HepG2 (cell line): Measurements from ENCODE around the gene HS3ST5. TPM values are rescaled to one million over a fixed set of nuclear protein-coding genes. Genes with fewer than 3 reads are reported as not detected.

Experiments used
- ATM ChIP-seq: fragments of 450-650 bp; IDR thresholded peaks from 2 replicates; pipeline ENCODE4 v1.7.1; 2017; ENCODE audit warnings: mild to moderate bottlenecking, borderline replicate concordance
- BATF2 ChIP-seq: sonication (generic); formaldehyde crosslinking; IDR thresholded peaks from 2 replicates; pipeline ENCODE4 v1.8.0; 2022; ENCODE audit warnings: mild to moderate bottlenecking, missing genetic modification reagents, moderate library complexity
- CHD4 ChIP-seq: fragments of 200-600 bp; sonication (generic); IDR thresholded peaks from 2 replicates; pipeline ENCODE4 v1.7.0; 2017; ENCODE audit warnings: mild to moderate bottlenecking, low read length, borderline replicate concordance
- ETS1 ChIP-seq: sonication (generic); formaldehyde crosslinking; IDR thresholded peaks from 2 replicates; pipeline ENCODE4 v1.4.0; 2020; ENCODE audit warnings: missing genetic modification reagents
- HOXA5 ChIP-seq: sonication (generic); formaldehyde crosslinking; IDR thresholded peaks from 2 replicates; pipeline ENCODE4 v1.4.0; 2020; ENCODE audit warnings: missing genetic modification reagents
- IKZF5 ChIP-seq: IDR thresholded peaks from 2 replicates; pipeline ENCODE4 v1.6.1; 2018; ENCODE audit warnings: missing genetic modification reagents, mild to moderate bottlenecking, missing compliant biosample characterization
- KAT2B ChIP-seq: fragments of 150-350 bp; IDR thresholded peaks from 2 replicates; pipeline ENCODE4 v1.6.1; 2014; ENCODE audit warnings: low read depth, low read length, borderline replicate concordance
- KLF6 ChIP-seq: IDR thresholded peaks from 2 replicates; pipeline ENCODE4 v1.8.0; 2016; ENCODE audit warnings: missing biosample characterization, missing genetic modification reagents
- MATR3 ChIP-seq: sonication (generic); formaldehyde crosslinking; IDR thresholded peaks from 2 replicates; pipeline ENCODE4 v1.4.0; 2020; ENCODE audit warnings: missing genetic modification reagents
- MBD4 ChIP-seq: IDR thresholded peaks from 2 replicates; pipeline ENCODE4 v1.6.1; 2012; ENCODE audit warnings: low read length, inconsistent platforms, borderline replicate concordance
- MLX ChIP-seq: IDR thresholded peaks from 2 replicates; pipeline ENCODE4 v1.6.1; 2016
- MYPOP ChIP-seq: sonication (generic); formaldehyde crosslinking; IDR thresholded peaks from 2 replicates; pipeline ENCODE4 v1.8.1; 2023; ENCODE audit warnings: mild to moderate bottlenecking, moderate library complexity, missing genetic modification reagents
- SAFB2 ChIP-seq: sonication (generic); formaldehyde crosslinking; IDR thresholded peaks from 2 replicates; pipeline ENCODE4 v1.5.1; 2020; ENCODE audit warnings: missing genetic modification reagents, low read depth, mild to moderate bottlenecking, borderline replicate concordance
- TBX3 ChIP-seq: fragments of 450-650 bp; IDR thresholded peaks from 2 replicates; pipeline ENCODE4 v1.6.1; 2017; ENCODE audit warnings: antibody characterized with exemption, mild to moderate bottlenecking, inconsistent platforms, borderline replicate concordance
- WIZ ChIP-seq: sonication (generic); formaldehyde crosslinking; IDR thresholded peaks from 2 replicates; pipeline ENCODE4 v1.5.1; 2020; ENCODE audit warnings: mild to moderate bottlenecking, missing genetic modification reagents
- ZBTB43 ChIP-seq: sonication (generic); formaldehyde crosslinking; conservative IDR thresholded peaks from 2 replicates; pipeline ENCODE4 v1.4.0; 2020; ENCODE audit warnings: missing genetic modification reagents
- ZNF12 ChIP-seq: sonication (generic); formaldehyde crosslinking; IDR thresholded peaks from 2 replicates; pipeline ENCODE4 v1.5.0; 2020; ENCODE audit warnings: missing genetic modification reagents
- ZNF124 ChIP-seq: sonication (generic); formaldehyde crosslinking; IDR thresholded peaks from 2 replicates; pipeline ENCODE4 v1.4.0; 2020; ENCODE audit warnings: missing genetic modification reagents
- ZNF468 ChIP-seq: sonication (generic); formaldehyde crosslinking; IDR thresholded peaks from 2 replicates; pipeline ENCODE4 v1.8.0; 2022; ENCODE audit warnings: mild to moderate bottlenecking, moderate library complexity, missing genetic modification reagents
- ZNF576 ChIP-seq: sonication (generic); formaldehyde crosslinking; IDR thresholded peaks from 2 replicates; pipeline ENCODE4 v1.4.0; 2020; ENCODE audit warnings: mild to moderate bottlenecking, missing genetic modification reagents
- ZNF713 ChIP-seq: sonication (generic); formaldehyde crosslinking; IDR thresholded peaks from 2 replicates; pipeline ENCODE4 v1.4.0; 2020; ENCODE audit warnings: mild to moderate bottlenecking, missing genetic modification reagents
- ZNF75D ChIP-seq: sonication (generic); formaldehyde crosslinking; IDR thresholded peaks from 2 replicates; pipeline ENCODE4 v1.8.1; 2023; ENCODE audit warnings: missing genetic modification reagents, mild to moderate bottlenecking, borderline replicate concordance
- polyA plus RNA-seq, 8 experiments: library from polyadenylated mRNA; depleted of rRNA in 3 of 8; stranded (reverse) in 7 of 8; unstranded in 1 of 8; fragments of >200 nt; fragmentation: Illumina TruSeq in 4 of 8; extraction: Trizol in 4 of 8; gene quantifications; 2 replicates each; pipeline versions ENCODE4 v1.2.1 to v1.2.3, GENCODE V29; 2011 to 2016; ENCODE audit warnings: low read depth in 4 of 8, missing spikeins in 1 of 8, mixed read lengths in 1 of 8; ENCODE audit not compliant: insufficient read depth in 1 of 8
- total RNA-seq, 5 experiments: library from RNA; depleted of rRNA; stranded (reverse); fragments of >200 nt; fragmentation: Illumina TruSeq; extraction: Trizol; gene quantifications; 2 replicates each; pipeline ENCODE4 v1.2.3, GENCODE V29; 2016; ENCODE audit warnings: low read depth in 1 of 5

HS3ST5 gene
- total and polyA plus RNA-seq, 2 of the 13 experiments (the other 11 are each of a cell fraction or from before 2014, with no cell fraction given) = 1.1 to 1.6 TPM

GRCh38 chr6:114342826-114343781 is at the start of gene HS3ST5 (continued):
- 0 out of 2 replicates have a peak, but pooled peaks have one; percentile 51 for TF ChIP-seq ZNF124 (CRISPR knock-in tag)
- TF ChIP-seq HOXA5 (CRISPR knock-in tag) = no peak
- 0 out of 2 replicates have a peak, but pooled peaks have one; percentile 34 for TF ChIP-seq IKZF5
- no peak for TF ChIP-seq ZNF468 (CRISPR knock-in tag)
- TF ChIP-seq ZNF12 (CRISPR knock-in tag) = no peak
- TF ChIP-seq MBD4 = no peak
- TF ChIP-seq ATM = no peak
- TF ChIP-seq KAT2B = no peak
- TF ChIP-seq WIZ (CRISPR knock-in tag) = no peak
- TF ChIP-seq MATR3 = no peak
- TF ChIP-seq BATF2 (CRISPR knock-in tag) = 0 out of 2 replicates have a peak, but pooled peaks have one; percentile 49
- TF ChIP-seq TBX3 = no peak
- TF ChIP-seq ZBTB43 (CRISPR knock-in tag) = 0 out of 2 replicates have a peak, but pooled peaks have one; percentile 38
- TF ChIP-seq ZNF75D = no peak
- TF ChIP-seq ZNF576 (CRISPR knock-in tag) = no peak
- no peak for TF ChIP-seq SAFB2 (CRISPR knock-in tag)
- TF ChIP-seq MLX (CRISPR knock-in tag) = no peak
- TF ChIP-seq CHD4 = no peak
- no peak for TF ChIP-seq KLF6 (CRISPR knock-in tag)
- TF ChIP-seq MYPOP (CRISPR knock-in tag) = 0 out of 2 replicates have a peak, but pooled peaks have one; percentile 42
- TF ChIP-seq ETS1 (CRISPR knock-in tag) = no peak
- 0 out of 2 replicates have a peak, but pooled peaks have one; percentile 35 for TF ChIP-seq ZNF713 (CRISPR knock-in tag)
